Measurements from ENCODE around the gene CRMP1. TPM values are rescaled to one million over a fixed set of nuclear protein-coding genes. Genes with fewer than 3 reads are reported as not detected.

Gene CRMP1
- polyA plus RNA-seq, 1 donor (not counting 4 experiments of a cell fraction or from before 2014, with no cell fraction given) = 0.03 TPM

DNA sequence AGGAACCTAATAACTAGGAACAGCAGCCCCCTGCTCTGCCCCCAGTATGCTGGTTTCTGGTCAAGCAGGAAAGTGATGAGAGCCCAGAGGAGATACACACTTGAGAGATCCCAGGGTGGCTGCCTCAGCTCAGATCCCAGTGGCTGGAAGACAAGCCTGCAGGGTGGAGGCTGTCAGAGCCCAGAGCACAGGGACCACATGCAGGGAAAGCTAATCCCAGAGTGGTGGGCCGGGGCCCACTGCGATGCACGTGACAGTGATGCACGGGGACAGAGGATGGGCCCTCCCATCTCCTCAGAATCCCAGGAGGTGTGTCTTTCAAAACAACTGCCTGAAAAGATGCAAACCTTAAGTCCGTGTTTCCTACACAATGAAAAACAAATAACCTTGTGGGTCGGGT, 29.1 kb upstream of the CRMP1 start:
- no peak overlapping the region for H3K27ac ChIP-seq (ENCODE audit: control insufficient read depth, insufficient read depth, low read length)
- no peaks in the 10 kb centered on the region for H3K36me3 ChIP-seq (ENCODE audit: control insufficient read depth in 2 of 2, extremely low read depth in 1 of 2, insufficient read depth in 2 of 2, low read length in 2 of 2)
- DNase-seq (ENCODE audit: low read depth, low spot score) (no peak), FAIRE-seq (no peak)
- TF ChIP-seq EZH2 (IDR thresholded peaks at IDR 0.05; ENCODE audit: low read length) = no peak
- TF ChIP-seq, protein P1, sequence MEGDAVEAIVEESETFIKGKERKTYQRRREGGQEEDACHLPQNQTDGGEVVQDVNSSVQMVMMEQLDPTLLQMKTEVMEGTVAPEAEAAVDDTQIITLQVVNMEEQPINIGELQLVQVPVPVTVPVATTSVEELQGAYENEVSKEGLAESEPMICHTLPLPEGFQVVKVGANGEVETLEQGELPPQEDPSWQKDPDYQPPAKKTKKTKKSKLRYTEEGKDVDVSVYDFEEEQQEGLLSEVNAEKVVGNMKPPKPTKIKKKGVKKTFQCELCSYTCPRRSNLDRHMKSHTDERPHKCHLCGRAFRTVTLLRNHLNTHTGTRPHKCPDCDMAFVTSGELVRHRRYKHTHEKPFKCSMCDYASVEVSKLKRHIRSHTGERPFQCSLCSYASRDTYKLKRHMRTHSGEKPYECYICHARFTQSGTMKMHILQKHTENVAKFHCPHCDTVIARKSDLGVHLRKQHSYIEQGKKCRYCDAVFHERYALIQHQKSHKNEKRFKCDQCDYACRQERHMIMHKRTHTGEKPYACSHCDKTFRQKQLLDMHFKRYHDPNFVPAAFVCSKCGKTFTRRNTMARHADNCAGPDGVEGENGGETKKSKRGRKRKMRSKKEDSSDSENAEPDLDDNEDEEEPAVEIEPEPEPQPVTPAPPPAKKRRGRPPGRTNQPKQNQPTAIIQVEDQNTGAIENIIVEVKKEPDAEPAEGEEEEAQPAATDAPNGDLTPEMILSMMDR (optimal IDR thresholded peaks at IDR 0.05 in 1 of 3, IDR thresholded peaks at IDR 0.05 in 1 of 3, conservative IDR thresholded peaks at IDR 0.05 in 1 of 3; ENCODE audit: extremely low read depth in 1 of 3, insufficient read depth in 2 of 3, low read length in 3 of 3) = no peak
- H4K20me1 ChIP-seq (ENCODE audit: control insufficient read depth, extremely low read depth, insufficient read depth, low read length) = no peaks in the 10 kb centered on the region
- H3K79me2 ChIP-seq (ENCODE audit: control insufficient read depth, insufficient read depth, low read length) = no peaks in the 10 kb centered on the region
- no peaks in the 10 kb centered on the region for H3K9me1 ChIP-seq (ENCODE audit: control insufficient read depth, extremely low read depth, insufficient read depth, low read length)
- peaks cover 4% of the 10 kb centered on the region for H3K27me3 ChIP-seq (ENCODE audit: control insufficient read depth, extremely low read depth, insufficient read depth, low read length)
- H3K4me2 ChIP-seq (ENCODE audit: control insufficient read depth, extremely low read depth, insufficient read depth, low read depth, low read length) = no peak overlapping the region
- H3K4me3 ChIP-seq (ENCODE audit: control insufficient read depth in 2 of 3, extremely low read depth in 1 of 3, insufficient read depth in 2 of 3, low read depth in 1 of 3, low read length in 3 of 3) = no peak overlapping the region
- dilution Hi-C loops (cut with MboI; ENCODE audit: extremely low pct_ligation_motif_present, low sequenced_read_pairs) = no loop called here
- no peak overlapping the region for H2AFZ ChIP-seq (ENCODE audit: control insufficient read depth, low read length)
- H3K9me3 ChIP-seq (ENCODE audit: control insufficient read depth, low read depth, low read length) = no peaks in the 10 kb centered on the region
- H3K9ac ChIP-seq (ENCODE audit: control insufficient read depth, extremely low read depth, insufficient read depth, low read length) = no peak overlapping the region
- H3K4me1 ChIP-seq (ENCODE audit: control insufficient read depth, extremely low read depth, insufficient read depth, low read length) = no peaks in the 10 kb centered on the region

DNA sequence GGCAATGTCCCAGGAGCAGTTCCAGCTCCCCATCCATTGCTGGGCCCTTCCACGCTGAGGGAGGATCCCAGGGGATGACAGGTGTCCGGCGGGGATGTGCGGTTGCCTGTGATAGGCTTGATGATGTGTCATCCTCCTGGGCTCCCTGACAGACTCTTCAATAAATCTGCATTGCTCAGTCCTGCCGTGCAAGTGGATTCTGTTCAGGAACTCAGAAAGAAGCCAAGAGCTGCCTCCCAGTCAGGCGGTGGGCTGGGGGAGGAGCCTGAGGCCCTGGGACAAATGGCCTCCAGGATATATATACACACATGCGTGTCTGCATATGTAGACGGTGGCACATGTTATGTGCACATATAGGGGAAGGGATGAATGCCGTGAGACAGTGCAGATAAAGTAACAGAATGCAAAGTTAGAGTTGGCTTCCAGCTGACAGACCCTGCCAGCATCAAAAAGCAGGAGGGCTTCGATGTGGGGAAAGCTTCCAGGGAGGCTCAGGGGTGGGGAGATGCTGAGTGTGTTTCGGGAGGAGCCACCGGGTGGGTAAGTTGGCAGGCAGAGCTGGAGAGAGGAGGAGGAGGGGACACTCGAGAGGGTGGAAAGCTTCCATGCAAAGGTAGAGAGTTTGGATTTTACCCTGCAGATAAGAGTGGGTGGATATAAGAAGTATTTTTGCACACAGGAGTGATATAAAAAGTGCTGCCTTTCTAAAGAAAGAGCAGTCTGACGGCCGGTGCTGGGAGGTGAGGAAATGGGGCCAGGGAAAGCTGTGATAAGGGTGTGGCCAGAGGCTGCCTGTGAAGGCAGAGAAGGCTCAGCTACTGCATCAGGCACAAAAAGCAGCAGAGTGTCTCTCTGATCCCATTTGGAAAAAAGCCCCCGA, 28.5 kb upstream of the CRMP1 start:
- DNase-seq (ENCODE audit: low read depth, low spot score) = no peak
- no peak overlapping the region for H3K4me3 ChIP-seq (ENCODE audit: control insufficient read depth in 2 of 3, extremely low read depth in 1 of 3, insufficient read depth in 2 of 3, low read depth in 1 of 3, low read length in 3 of 3)
- peaks cover 4% of the 10 kb centered on the region for H3K27me3 ChIP-seq (ENCODE audit: control insufficient read depth, extremely low read depth, insufficient read depth, low read length)
- H3K36me3 ChIP-seq (ENCODE audit: control insufficient read depth in 2 of 2, extremely low read depth in 1 of 2, insufficient read depth in 2 of 2, low read length in 2 of 2) = no peaks in the 10 kb centered on the region
- TF ChIP-seq EZH2 (IDR thresholded peaks at IDR 0.05; ENCODE audit: low read length) = no peak
- TF ChIP-seq, protein P1 (optimal IDR thresholded peaks at IDR 0.05 in 1 of 3, IDR thresholded peaks at IDR 0.05 in 1 of 3, conservative IDR thresholded peaks at IDR 0.05 in 1 of 3; ENCODE audit: extremely low read depth in 1 of 3, insufficient read depth in 2 of 3, low read length in 3 of 3) = no peak
- no peak overlapping the region for H2AFZ ChIP-seq (ENCODE audit: control insufficient read depth, low read length)
- no peaks in the 10 kb centered on the region for H3K9me3 ChIP-seq (ENCODE audit: control insufficient read depth, low read depth, low read length)
- no peak for FAIRE-seq
- H4K20me1 ChIP-seq (ENCODE audit: control insufficient read depth, extremely low read depth, insufficient read depth, low read length) = no peaks in the 10 kb centered on the region
- no peaks in the 10 kb centered on the region for H3K9me1 ChIP-seq (ENCODE audit: control insufficient read depth, extremely low read depth, insufficient read depth, low read length)
- no peaks in the 10 kb centered on the region for H3K79me2 ChIP-seq (ENCODE audit: control insufficient read depth, insufficient read depth, low read length)
- H3K4me2 ChIP-seq (ENCODE audit: control insufficient read depth, extremely low read depth, insufficient read depth, low read depth, low read length) = no peak overlapping the region
- H3K4me1 ChIP-seq (ENCODE audit: control insufficient read depth, extremely low read depth, insufficient read depth, low read length) = no peaks in the 10 kb centered on the region
- H3K9ac ChIP-seq (ENCODE audit: control insufficient read depth, extremely low read depth, insufficient read depth, low read length) = no peak overlapping the region
- dilution Hi-C loops (cut with MboI; ENCODE audit: extremely low pct_ligation_motif_present, low sequenced_read_pairs) = no loop called here
- no peak overlapping the region for H3K27ac ChIP-seq (ENCODE audit: control insufficient read depth, insufficient read depth, low read length)

All from keratinocyte (primary cell).